DOHH2 (cell line): Measurements from ENCODE around the gene TAF4.

Source experiments
- H3F3A ChIP-seq: fragments of 200-600 bp; sonication (generic), shearing (Covaris generic); 2 replicates; pipeline ENCODE4 v1.6.0; 2016; ENCODE audit warnings: antibody characterized with exemption, mild to moderate bottlenecking; ENCODE audit not compliant: control insufficient read depth, insufficient read depth
- H3K27ac ChIP-seq: fragments of 200-600 bp; sonication (generic); 2 replicates; pipeline ENCODE4 v1.5.1; 2014; ENCODE audit warnings: low read depth, mild to moderate bottlenecking, low read length, moderate library complexity
- H3K27me3 ChIP-seq: fragments of 200-600 bp; sonication (generic); 2 replicates; pipeline ENCODE4 v1.6.1; 2014; ENCODE audit warnings: mild to moderate bottlenecking, low read length, mixed read lengths; ENCODE audit not compliant: control insufficient read depth
- H3K36me3 ChIP-seq: fragments of 200-600 bp; sonication (generic); 2 replicates; pipeline ENCODE4 v1.6.1; 2014; ENCODE audit warnings: mild to moderate bottlenecking, low read length, moderate library complexity, mixed read lengths; ENCODE audit not compliant: control insufficient read depth
- H3K4me1 ChIP-seq: fragments of 200-600 bp; sonication (generic); 2 replicates; pipeline ENCODE4 v1.6.1; 2014; ENCODE audit warnings: mild to moderate bottlenecking, low read length, mixed read lengths; ENCODE audit not compliant: control insufficient read depth
- H3K4me2 ChIP-seq: fragments of 200-600 bp; sonication (generic); 2 replicates; pipeline ENCODE4 v1.6.0; 2014; ENCODE audit warnings: mild to moderate bottlenecking, low read length, moderate library complexity
- H3K4me3 ChIP-seq: fragments of 200-600 bp; sonication (generic); 2 replicates; pipeline ENCODE4 v1.5.1; 2014; ENCODE audit warnings: mild to moderate bottlenecking, low read length, mixed read lengths
- H3K79me2 ChIP-seq: fragments of 200-600 bp; sonication (generic); 2 replicates; pipeline ENCODE4 v1.6.1; 2014; ENCODE audit warnings: mild to moderate bottlenecking, low read length, mixed read lengths; ENCODE audit not compliant: control insufficient read depth
- H3K9me2 ChIP-seq: fragments of 200-600 bp; sonication (generic); replicated peaks from 2 replicates; pipeline ENCODE4 v1.6.1; 2014; ENCODE audit warnings: mild to moderate bottlenecking, low read length, mixed read lengths; ENCODE audit not compliant: control insufficient read depth
- H3K9me3 ChIP-seq: fragments of 200-600 bp; sonication (generic); 2 replicates; pipeline ENCODE4 v1.6.1; 2014; ENCODE audit warnings: antibody characterized with exemption, low read length, mixed read lengths; ENCODE audit not compliant: control insufficient read depth, insufficient read depth
- H4K20me1 ChIP-seq: fragments of 200-600 bp; sonication (generic); 2 replicates; pipeline ENCODE4 v1.6.0; 2014; ENCODE audit warnings: low read depth, mild to moderate bottlenecking, antibody characterized with exemption, low read length, moderate library complexity; ENCODE audit not compliant: control insufficient read depth, insufficient read depth
- EZH2phosphoT487 ChIP-seq: fragments of 200-600 bp; sonication (generic); IDR thresholded peaks from 2 replicates; pipeline ENCODE4 v1.6.1; 2017; ENCODE audit warnings: borderline replicate concordance, mild to moderate bottlenecking, antibody characterized with exemption, low read length, moderate library complexity, mixed read lengths
- TF ChIP-seq, protein P1 (sequence below): fragments of 200-600 bp; sonication (generic); IDR thresholded peaks from one replicate; pipeline ENCODE4 v1.5.1; 2014; ENCODE audit warnings: antibody characterized with exemption, mild to moderate bottlenecking, low read depth, low read length; ENCODE audit not compliant: poor library complexity, severe bottlenecking

TAF4 gene

DNA sequence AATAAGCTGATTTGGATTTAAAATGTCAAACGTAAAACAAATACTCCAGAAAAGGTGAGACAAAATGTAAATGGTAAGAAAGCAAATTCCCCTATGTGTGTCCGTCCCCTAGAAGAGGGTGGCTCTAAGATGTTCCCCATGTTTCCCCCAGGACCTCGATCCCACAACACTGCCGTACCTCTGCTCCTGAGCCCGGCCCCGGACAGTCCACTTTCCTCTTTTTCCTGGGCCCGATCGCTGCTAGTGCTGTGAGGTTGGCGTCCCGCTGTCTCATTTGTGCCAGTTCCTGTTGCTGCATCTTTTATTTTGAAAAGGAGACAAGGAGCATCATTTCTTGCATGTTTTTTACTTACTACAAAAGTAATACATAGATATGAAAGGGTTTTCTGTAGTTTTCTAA, 68.3 kb downstream of the TAF4 start:
- H3K36me3 ChIP-seq: peaks cover 80% of the 10 kb centered on the region
- TF ChIP-seq EZH2phosphoT487: no peak
- TF ChIP-seq, protein P1, sequence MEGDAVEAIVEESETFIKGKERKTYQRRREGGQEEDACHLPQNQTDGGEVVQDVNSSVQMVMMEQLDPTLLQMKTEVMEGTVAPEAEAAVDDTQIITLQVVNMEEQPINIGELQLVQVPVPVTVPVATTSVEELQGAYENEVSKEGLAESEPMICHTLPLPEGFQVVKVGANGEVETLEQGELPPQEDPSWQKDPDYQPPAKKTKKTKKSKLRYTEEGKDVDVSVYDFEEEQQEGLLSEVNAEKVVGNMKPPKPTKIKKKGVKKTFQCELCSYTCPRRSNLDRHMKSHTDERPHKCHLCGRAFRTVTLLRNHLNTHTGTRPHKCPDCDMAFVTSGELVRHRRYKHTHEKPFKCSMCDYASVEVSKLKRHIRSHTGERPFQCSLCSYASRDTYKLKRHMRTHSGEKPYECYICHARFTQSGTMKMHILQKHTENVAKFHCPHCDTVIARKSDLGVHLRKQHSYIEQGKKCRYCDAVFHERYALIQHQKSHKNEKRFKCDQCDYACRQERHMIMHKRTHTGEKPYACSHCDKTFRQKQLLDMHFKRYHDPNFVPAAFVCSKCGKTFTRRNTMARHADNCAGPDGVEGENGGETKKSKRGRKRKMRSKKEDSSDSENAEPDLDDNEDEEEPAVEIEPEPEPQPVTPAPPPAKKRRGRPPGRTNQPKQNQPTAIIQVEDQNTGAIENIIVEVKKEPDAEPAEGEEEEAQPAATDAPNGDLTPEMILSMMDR: no peak

DNA sequence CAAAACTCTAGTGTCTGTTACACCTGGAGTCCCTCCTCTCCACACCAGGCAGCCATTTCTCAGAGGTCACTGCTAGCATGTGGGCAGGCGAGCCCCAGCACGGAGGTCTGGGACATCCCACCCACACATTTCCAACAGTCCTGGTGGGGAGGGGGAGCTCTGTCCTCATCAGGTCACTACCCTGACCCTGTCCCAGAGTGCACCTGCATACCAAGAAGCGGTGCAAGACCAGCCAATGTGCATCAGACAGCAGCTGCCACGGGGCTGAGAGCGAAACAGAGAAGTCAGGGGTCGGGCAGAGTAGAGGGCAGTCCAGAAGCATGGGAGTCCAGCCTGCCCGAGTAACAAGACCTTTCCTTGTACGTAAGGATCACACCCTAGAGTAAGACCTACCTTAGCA, 71.1 kb downstream of the TAF4 start:
- Histone ChIP-seq H3K27me3 (no peaks in the 10 kb centered on the region), H3F3A (no peaks in the 10 kb centered on the region), H3K4me2 (no peak overlapping the region), H3K36me3 (peaks cover 76% of the 10 kb centered on the region), H3K27ac (no peak overlapping the region), H4K20me1 (no peaks in the 10 kb centered on the region), H3K9me3 (no peaks in the 10 kb centered on the region), H3K4me1 (peaks cover 4% of the 10 kb centered on the region; the same call in 1 of the 2 replicates), H3K9me2 (no peaks in the 10 kb centered on the region), H3K79me2 (no peaks in the 10 kb centered on the region), H3K4me3 (no peak overlapping the region)
- TF ChIP-seq EZH2phosphoT487: no peak
- TF ChIP-seq, protein P1: no peak

More for the DNA sequence above, 68.3 kb downstream of the TAF4 start:
- Histone ChIP-seq H3K9me2 (no peaks in the 10 kb centered on the region), H3K4me1 (peaks cover 4% of the 10 kb centered on the region; the same call in 1 of the 2 replicates), H3K27ac (no peak overlapping the region), H3K79me2 (no peaks in the 10 kb centered on the region), H3K4me2 (no peak overlapping the region), H3K27me3 (no peaks in the 10 kb centered on the region), H3F3A (no peaks in the 10 kb centered on the region), H3K4me3 (no peak overlapping the region), H4K20me1 (no peaks in the 10 kb centered on the region), H3K9me3 (no peaks in the 10 kb centered on the region)

DNA sequence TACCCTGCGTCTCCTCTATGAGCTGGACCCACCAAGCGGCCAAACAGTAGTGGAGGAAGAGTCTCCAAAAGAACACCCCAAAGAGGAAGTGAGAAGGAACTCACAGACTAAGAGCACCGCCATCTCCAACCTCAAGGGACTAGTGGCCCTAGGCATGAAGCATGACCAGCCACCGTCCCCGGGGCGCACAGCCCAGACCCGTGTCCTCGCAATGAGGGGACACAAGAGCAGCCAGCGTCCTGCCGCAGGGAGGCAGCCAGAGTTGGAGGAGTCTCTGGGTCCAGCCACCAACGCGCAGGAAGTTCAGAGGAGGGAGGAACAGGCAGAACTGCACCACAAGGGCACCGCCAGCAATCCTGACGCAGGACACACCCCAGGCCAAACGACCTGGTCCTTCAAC, 72.6 kb downstream of the TAF4 start:
- Histone ChIP-seq H3K27me3 (no peaks in the 10 kb centered on the region), H3K36me3 (peaks cover 61% of the 10 kb centered on the region), H3K4me2 (no peak overlapping the region), H4K20me1 (no peaks in the 10 kb centered on the region), H3K9me3 (no peaks in the 10 kb centered on the region), H3K79me2 (no peaks in the 10 kb centered on the region), H3K4me1 (no peaks in the 10 kb centered on the region), H3F3A (no peaks in the 10 kb centered on the region), H3K4me3 (no peak overlapping the region), H3K9me2 (no peaks in the 10 kb centered on the region), H3K27ac (no peak overlapping the region)
- TF ChIP-seq, protein P1: no peak
- TF ChIP-seq EZH2phosphoT487: no peak

DNA sequence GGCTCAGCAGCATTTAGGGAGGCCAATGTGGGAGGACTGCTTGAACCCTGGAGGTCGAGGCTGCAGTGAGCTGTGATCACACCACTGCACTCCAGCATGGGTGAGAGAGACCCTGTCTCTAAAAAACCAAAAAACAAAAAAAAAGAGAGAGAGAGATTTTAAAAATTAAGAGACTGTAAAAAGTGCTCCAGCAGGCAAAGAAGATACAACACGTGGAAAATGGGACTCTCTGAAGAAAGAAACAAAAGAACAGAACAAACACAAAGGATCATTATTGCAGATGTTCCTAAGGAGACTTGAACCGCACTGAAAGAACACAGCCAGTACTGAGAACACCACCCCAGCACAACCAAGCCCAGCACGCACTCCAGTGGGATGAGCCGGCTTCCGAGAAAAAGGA, 74.2 kb downstream of the TAF4 start:
- Histone ChIP-seq H3K36me3 (peaks cover 58% of the 10 kb centered on the region), H3K9me2 (no peaks in the 10 kb centered on the region), H3K4me2 (no peak overlapping the region), H3K9me3 (no peaks in the 10 kb centered on the region), H3K27ac (no peak overlapping the region), H3K79me2 (no peaks in the 10 kb centered on the region), H4K20me1 (no peaks in the 10 kb centered on the region), H3K27me3 (no peaks in the 10 kb centered on the region), H3K4me1 (no peaks in the 10 kb centered on the region), H3F3A (no peaks in the 10 kb centered on the region), H3K4me3 (no peak overlapping the region)
- no peak for TF ChIP-seq EZH2phosphoT487
- TF ChIP-seq, protein P1: no peak
